GM19397 (cell line): Measurements from ENCODE around the gene ZBTB34.

Experiments
- ATAC-seq: cut with Tn5 transposase; IDR thresholded peaks from one replicate; pipeline ENCODE4 v1.9.1; 2021; ENCODE audit warnings: mild to moderate bottlenecking, moderate library complexity; ENCODE audit not compliant: unreplicated experiment

Gene ZBTB34

GRCh38 chr9:126915846-126916543, 55.6 kb downstream of the ZBTB34 start:
- no peak for ATAC-seq

GRCh38 chr9:126916909-126917308, 56.5 kb downstream of the ZBTB34 start:
- no peak for ATAC-seq

- no peak for ATAC-seq
Observed at GRCh38 chr9:126919193-126919592, 58.8 kb downstream of the ZBTB34 start.

GRCh38 chr9:126925876-126926275, 65.4 kb downstream of the ZBTB34 start:
- no peak for ATAC-seq

GRCh38 chr9:126926364-126926763, 65.9 kb downstream of the ZBTB34 start:
- no peak for ATAC-seq

GRCh38 chr9:126927419-126927818, 67.0 kb downstream of the ZBTB34 start:
- ATAC-seq: no peak

- ATAC-seq: no peak
Observed at GRCh38 chr9:126932871-126933321, 72.5 kb downstream of the ZBTB34 start.

GRCh38 chr9:126933334-126933980, 73.0 kb downstream of the ZBTB34 start:
- ATAC-seq: no peak

- ATAC-seq: no peak
Observed at GRCh38 chr9:126934441-126934840, 74.0 kb downstream of the ZBTB34 start.
